CD4-positive, alpha-beta T cell treated with Interleukin-6 for 4 hours (primary cell): ENCODE measurements around the gene PSMA3.

ENCODE experiments used
- DNase-seq: peaks from one replicate; pipeline ENCODE4 v3.0.0-alpha.2; 2020; ENCODE audit warnings: mixed read lengths

The PSMA3 gene

DNA sequence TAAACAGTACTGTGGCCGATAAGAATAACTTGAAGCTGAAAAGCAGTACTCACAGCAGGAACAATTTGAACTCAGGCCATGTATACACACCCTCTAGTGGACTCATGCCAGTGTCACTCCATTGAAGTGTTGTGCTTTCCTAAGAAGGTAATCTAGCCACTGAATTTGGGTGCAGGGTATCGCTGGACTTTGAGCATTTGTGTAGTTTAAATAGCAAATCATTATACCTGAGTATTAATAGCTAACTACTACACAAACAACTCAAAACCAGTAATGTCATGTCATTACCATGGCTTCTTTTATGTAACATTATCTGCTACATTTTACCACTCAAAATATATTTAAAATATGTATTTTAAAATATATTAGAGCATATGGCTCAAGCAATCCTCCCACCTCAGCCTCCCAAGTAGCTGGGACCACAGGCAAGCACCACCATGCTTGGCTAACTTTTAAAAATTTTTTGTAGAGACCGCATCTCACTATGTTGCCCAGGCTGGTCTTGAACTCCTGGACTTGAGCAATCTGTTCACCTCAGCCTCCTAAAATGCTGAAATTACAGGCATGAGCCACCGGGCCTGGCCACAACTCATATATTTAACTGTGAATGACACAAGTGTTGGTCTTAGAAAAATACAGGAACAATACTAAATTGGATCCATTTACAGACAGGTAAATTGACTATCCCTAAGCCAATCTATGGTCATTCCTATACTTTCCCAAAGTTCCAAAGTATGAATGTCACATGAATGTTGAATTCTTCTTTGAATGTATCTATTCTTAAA lies 28.1 kb downstream of the PSMA3 start:
- no peak for DNase-seq

DNA sequence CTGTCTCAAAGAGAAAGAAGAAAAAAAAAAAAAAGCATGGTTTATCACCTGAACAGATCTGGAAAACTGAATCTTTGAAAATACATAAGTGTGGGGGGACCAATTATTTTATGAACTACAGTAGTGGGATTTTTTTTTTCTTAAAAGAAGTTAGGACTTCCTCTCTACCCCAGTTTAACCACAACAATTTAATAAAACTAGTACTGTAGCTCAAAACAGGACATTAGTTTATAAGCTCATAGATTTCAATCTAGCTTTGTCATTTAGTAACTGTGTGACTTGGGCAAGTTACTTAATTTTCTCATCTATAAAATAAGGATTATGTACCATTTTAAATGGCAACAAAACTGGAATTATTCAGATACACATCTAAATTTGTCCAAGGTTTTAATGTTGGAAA lies 30.2 kb downstream of the PSMA3 start:
- no peak for DNase-seq

DNA sequence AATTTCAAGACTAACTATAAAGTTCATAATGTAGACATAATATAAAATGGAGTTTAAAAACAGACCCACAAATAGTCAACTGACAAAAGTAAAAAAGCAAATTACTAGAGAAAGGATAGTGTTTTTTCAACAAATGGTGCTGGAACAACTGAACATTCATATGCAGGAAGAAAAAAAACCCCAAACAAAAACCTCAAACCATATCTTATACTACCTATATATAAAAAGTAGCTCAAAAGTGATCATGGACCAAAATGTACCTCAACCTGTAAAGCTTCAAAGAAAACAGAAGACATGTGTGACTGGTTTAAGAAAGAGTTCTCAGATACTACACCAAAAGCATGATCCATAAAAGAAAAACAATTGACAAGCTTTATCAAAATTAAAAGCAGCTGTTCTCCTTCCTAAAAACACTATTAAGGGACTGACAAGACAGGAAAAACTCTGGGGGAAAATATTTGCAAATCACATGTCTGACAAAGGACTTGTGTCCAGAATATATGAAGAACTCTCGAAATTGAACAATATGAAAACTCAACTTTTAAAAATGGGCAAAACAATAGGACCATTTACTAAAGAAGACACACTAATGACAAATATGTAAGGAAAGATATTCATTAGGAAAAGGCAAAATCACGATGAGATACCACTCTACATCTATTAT lies 31.0 kb downstream of the PSMA3 start:
- no peak for DNase-seq

DNA sequence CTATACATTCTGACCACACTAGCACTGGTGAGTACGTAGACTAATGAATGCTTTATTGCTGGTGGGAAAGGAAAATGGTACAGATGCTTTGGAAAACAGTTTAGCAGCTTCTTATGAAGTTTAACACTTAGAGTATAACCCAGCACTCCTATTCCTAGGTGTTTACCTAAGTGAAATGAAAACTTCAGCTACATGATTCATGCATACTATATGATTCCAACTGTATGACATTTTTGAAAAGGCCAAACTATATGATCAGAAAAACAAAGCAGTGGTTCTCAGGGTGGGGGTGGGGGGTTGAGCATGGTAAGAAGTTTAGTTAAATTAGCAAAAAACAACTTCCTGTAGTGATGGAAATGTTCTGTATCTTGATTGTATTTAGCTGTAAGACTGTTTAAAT lies 31.6 kb downstream of the PSMA3 start:
- no peak for DNase-seq

DNA sequence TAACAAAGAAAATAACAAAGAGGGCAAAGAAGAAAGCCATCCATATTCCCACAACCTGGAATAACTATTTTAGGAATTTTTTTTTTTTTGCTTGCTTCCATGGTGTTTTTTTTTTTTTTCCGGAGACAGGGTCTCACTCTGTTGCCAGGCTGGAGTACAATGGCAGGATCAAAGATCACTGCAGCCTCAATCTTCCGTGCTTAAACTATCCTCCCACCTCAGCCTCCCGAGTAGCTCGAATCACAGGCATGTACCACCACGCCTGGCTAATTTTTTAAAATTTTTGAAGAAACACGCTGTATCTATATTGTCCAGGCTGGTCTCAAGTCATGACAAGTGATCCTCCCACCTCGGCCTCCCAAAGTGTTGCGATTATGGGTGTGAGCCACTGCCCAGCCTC lies 33.5 kb downstream of the PSMA3 start:
- no peak for DNase-seq

DNA sequence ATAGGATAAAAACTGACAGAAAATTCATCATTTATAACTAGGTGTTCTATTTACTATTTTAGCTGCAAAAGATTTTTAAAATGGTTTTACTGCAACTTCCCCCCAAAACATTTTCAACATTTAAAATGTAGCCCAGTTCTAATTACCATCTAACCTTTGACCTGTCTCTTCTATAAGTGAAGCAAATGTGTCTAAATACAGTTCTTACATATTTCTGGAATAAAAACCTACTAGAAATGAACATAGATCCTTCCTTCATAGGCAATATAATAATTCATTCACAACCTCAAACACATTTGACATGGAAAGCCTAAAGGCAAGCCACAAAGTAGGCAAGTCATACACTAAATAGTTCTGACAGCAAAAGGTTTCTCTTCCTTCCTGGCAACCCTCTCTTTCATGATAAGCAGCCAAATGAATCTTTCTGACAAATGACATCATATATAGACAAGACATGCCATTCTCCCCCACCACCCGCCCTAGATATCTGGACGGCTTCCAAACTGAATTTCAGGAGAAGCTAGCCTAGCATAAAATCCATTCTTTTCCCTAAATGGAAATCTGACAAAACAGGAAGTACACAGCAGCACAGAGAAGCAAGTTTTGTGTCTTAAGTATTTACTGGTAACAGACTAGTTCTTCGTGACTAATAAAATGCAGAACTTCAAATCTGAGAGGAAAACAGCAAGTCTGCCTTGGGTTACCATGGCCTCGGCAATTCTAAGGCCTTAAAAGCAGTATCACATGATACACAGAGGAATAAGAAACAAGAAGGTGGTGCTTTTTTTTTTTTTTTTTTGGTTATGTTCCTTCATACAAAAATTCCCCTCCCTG lies 36.5 kb downstream of the PSMA3 start:
- DNase-seq: peak; percentile 39

DNA sequence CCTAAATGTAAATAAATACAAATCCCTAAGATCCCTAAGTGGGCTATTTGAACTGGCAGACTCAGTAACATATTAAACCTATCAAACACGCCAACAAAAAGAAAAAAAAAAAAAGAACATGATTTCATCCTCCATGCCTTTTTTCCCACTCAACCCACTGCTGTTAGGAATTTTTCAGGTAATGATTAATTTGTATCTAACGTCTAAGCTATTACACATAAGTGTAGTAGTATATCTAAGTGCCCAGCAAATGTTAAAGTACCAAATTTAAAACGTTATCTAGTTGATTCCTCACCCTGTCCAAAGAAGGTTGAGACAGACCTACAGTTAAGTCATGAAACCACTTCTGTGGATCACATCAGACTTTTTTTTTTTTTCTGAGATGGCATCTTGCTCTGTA lies 37.3 kb downstream of the PSMA3 start:
- DNase-seq: no peak

DNA sequence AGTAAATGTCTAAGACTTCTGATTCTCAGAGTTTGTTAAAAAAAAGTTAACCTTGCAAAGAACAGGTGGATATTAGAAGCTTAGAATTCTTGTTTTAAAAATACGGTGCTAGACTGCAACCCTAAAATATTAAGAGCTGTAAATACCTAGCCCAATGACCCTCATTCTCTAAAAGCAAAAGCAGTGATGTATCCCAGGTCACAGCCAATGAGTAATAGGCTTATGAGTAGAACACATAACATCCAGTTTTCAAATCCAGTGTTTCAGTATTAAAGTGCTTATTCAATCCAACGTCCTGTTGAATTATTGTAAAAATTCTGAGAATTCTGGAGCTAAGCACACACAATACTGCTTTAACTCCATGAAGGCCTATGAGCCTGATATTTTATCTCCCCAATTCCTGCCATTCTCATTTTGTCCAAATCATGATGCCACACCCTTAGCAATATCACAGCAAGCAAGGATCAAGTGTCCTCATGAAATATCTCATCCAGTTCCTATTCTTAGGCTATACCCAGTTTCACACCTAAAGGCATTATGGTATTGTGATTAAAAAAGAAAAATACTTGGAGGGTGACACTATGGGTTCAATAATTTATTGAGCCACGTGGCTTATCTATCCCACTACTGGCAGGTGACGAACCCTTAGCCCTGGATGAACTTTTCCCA lies 38.4 kb downstream of the PSMA3 start:
- DNase-seq: no peak

DNA sequence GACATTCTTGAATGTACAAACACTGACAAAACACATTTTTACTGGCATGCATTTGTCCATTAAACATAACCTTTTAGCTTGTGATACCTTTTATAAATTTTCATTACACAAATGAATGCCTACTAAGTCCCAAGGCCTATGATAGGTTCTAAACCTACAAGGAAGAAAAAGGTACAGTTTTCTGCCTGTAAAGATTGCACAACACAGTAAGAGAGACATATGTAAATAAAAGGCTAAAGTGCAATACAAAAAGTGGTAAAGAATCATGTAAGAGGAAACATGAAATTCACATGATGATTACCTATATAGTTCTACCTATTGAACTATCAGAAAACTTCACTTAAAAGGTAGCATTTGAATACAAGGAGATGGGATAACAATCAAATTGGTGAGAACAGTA lies 39.1 kb downstream of the PSMA3 start:
- no peak for DNase-seq

DNA sequence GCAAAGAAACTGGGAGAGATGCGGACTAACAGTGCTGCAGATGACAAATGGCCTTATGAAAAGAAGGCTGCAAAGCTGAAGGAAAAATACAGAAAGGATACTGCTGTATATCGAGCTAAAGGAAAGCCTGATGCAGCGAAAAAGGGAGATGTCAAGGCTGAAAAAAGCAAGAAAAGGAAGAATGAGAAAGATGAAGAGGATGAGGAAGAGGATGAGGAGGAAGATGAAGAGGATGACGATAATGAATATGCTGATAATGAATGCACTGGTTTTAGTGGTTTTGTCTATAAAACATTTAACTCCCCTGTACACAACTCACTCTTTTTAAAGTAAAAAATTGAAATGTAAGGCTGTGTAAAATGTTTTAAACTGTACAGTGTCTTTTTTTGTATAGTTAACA lies 40.5 kb downstream of the PSMA3 start:
- no peak for DNase-seq

DNA sequence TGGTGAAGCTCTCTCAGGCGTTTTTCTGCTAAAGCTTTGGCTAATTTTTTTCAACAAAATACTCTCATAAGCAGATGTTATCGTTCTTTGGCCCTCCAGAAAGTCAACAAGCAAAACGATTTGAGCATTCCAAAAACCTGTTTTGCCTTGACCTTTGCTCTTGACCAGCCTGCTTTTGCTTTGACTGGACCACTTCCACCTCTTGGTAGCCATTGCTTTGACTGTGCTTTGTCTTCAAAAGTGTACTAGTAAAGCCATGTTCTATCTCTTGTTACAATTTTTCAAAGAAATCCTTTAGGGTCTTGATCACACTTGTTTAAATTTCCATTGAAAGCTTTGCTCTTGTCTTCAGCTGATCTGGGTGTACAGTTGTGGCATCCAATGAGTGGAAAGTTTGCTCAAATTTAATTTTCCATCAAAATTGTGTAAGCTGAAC lies 43.0 kb downstream of the PSMA3 start:
- no peak for DNase-seq

DNA sequence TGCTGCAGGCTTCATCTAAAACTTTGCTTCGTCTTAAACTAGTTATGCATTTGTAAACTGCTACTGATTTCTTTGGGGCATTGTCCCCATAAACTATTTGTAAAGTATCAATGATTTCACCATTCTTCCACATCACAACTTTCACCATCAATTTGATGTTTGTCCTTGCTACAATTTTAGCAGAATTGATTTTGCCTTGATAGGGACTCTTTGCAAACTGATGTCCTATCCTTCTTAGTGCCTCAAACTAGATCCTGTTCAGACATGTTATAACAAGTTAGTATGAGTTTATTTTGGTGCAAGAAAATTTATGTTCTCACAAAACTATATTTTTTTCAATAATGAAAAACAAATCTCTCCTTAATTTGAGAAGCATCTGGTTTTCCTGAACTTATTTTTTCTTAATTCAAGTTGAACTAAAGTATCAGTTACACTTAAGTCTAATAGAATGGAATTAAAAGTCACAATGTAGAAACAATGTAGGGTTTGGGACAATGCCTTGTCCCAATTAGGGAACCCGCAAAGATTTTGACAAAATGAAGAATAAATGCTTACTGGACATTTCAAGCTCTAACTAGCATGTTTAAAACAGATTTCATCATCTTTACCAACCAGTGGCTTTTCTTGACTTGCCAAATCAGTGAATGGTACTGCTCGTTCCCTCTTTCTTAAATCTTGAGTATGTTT lies 43.6 kb downstream of the PSMA3 start:
- DNase-seq: no peak

DNA sequence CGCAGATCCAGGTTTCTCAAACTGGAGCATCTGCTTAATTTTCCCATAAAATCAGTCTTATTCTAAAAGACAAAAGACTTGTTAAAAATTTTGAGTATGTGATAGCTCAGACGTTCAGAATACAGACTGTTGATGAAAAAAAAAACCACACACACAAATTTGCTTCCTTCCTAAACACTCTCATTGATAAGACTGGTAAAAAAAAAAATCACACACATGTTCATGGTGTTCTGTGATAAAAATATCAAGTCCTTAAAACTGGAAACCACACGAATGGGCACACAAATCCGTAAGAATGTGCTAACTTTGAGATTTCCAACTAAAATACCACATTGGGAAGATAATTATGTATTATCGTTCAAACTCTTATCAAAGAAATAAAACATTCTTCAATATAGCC lies 47.0 kb downstream of the PSMA3 start:
- no peak for DNase-seq

DNA sequence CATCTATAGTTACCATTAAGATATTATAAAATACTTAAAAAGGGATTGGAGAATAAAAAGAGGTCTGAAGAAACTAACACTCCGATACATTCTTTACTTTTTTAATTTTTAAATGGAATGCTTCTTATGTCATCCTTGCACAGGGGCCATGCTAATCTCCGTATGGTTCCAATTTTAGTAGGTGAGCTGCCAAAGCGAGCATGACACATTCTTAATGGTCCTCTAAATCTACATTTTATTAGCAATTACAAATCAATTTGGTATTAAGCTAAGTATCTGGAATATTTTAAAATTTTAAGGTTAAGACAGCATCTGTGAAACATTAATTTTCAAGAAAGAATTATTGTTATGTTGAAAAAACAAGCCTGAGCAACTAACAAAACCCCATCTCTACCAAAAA lies 47.5 kb downstream of the PSMA3 start:
- no peak for DNase-seq

DNA sequence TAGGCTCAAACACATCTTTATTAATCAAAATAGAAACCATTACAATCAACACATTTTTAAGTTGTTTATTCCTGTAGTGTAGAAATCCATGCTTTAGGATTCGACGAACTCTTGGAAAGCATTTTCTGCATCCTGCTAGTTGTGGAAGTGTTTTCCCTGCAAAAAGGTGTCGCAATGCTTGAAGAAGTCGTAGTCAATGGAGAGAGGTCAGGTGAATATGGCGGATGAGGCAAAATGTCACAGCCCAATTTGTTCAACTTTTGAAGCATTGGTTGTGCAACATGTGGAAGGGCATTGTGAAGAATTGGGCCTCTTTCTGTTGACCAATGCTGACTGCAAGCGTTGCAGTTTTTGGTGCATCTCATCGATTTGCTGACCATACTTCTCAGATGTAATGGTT lies 49.6 kb downstream of the PSMA3 start:
- DNase-seq: no peak

DNA sequence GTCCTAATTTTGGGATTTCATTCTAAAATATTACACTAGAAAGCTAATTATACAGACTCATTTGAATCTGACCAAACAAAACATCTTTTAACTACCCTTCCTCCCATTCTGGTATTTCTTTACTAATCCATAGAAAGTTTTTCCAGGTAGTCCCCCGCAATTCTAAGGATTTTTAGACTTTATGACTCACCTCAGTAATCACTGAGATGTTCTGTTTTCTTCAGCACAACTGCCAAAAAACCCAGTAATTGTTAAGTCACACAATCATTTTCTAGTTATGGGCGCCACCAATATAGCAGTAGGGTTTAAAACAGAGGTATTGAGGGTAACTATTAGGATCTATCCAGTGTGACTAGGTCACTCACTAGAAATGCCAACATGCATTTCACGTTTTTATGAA lies 52.1 kb downstream of the PSMA3 start:
- DNase-seq: no peak

DNA sequence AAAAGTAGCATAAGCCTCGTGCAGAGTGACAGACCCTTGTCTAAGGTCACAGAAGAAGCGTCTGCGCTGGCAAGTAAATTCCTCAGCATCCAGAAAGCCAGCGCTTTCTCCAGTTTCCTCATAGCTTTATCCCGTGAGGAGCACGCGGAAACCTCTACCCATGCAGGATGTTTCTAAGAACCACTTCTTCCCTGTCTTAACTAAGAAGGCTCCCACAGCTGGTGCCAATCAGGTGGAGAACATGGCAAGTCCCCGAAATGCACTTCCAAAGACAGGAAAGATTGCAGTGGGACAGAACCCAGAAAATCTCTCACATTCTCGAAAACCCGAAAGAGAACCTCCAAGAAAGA lies 52.7 kb downstream of the PSMA3 start:
- DNase-seq: no peak

DNA sequence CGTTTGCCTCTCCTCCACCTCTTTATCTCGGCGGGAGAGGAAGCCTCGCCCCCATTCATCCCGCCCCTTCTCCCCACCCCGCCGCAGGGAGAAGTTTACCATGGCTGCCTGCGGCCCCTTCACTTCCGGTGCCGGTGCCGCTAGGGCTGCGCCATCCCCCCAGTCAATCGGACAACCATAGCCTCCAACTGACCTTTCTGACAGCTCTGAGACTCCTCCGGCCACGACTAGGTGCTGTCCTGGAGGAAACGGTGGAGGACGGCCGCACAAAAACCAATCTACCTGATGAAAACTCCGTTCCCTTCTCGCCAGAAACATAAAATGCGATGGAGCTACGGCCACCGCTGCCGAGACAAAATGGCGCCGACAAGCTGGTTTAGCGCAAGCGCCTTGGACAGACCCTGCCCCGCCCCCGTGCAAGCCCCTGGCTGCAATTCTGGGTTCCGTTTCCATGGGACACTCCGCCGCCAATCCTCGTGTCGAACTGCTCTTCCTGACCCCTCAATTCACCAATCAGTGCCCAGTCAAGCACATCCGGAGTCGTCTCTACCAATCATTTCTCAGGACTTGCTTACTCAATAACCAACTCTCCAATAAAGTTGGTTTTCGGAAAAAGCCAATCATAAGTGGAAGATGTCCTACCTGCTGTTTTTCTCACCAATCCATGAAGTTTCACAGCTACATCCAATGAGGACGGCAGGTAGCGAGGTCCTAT lies 53.3 kb downstream of the PSMA3 start:
- DNase-seq: peak; percentile 98

DNA sequence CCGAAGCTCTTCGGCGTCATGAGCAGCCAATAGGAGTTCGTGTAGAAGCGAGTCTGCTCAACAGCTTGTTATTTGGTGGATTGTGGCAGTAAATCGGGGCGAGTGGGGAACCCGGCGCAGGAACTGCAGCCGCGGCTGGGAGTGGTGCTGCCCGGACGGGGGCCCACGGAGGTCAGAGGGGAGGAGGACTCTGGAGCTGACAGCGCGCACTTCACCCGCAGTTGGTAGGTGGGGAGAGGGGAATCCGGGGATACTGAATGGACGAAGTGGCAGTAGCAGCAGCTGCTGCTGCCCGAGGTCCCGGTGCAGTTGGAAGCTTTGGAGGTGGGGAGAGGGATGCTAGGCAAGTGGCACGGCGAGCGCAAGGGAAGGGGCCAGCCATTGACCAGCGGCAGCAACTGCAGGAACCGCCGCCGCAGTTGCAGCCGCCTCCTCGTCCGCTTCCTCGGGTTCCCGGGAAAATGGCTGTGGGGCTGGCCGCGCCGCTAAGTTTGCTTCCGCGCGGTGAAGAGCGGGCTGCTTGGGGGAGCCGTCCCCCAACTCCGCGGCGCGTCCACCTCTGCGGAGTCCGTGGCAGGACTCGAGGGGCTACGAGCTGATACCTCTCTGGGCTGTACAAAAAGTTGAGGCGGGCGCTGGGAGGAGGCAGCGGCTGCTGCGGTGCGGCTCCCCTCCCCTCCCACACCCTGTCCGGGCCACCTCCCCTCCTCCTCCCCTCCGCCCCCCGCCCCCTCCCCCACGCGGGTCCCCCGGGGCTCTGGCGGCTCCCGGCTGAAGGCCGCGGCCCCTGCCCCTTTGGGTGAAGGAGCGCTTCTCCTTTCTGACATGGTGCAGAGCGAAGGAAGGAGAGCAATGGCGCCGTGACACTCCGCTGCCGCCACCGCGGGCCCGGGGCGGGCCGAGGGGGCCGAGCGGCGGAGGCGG lies 54.1 kb downstream of the PSMA3 start, which contains the start of gene ARID4A:
TSS of gene ARID4A (plus strand) at position 79 of the 924 bp plus-strand sequence. CDS start 1,300 bp downstream, outside the sequence.
- DNase-seq: peak; percentile 84
